GM12878 (cell line): ENCODE measurements around the gene ADGRD1. TPM values are rescaled to one million over a fixed set of nuclear protein-coding genes. Genes with fewer than 3 reads are reported as not detected.

Source experiments
- ATAC-seq: fragments of 200-7000 bp; cut with Tn5 transposase; 3 replicates; pipeline ENCODE4 v1.9.1; 2020; ENCODE audit warnings: mild to moderate bottlenecking, moderate library complexity
- BruUV-seq: library from RNA; stranded (reverse); fragments of 400-500 nt; replicated peaks from 2 replicates; lab custom pipeline; 2021; lab: Mats Ljungman, UMichigan
- CTCF ChIA-PET: fragments of 300-600 bp; sonication (Branson Sonifier 250); formaldehyde crosslinking; extraction: SDS; loops from one replicate; lab custom pipeline; 2021; ENCODE audit warnings: inconsistent platforms; lab: Yijun Ruan, JAX
- POLR2A ChIA-PET: fragments of 350-600 bp; formaldehyde crosslinking; extraction: SDS; loops from one replicate; lab custom pipeline; 2021; ENCODE audit warnings: inconsistent platforms; lab: Charles Lee
- RAD21 ChIA-PET: fragments of 300-600 bp; sonication (Branson Sonifier 250); formaldehyde crosslinking; loops from one replicate; lab custom pipeline; 2023; ENCODE audit warnings: antibody characterized with exemption; ENCODE audit not compliant: unreplicated experiment; lab: Charles Lee
- SMC1A ChIA-PET: fragments of 300-600 bp; sonication (Branson Sonifier 250); formaldehyde crosslinking; loops from one replicate; lab custom pipeline; 2023; ENCODE audit not compliant: unreplicated experiment, uncharacterized antibody; lab: Charles Lee
- DNase-seq: peaks from one replicate; pipeline ENCODE4 v3.0.0-alpha.2; 2011; ENCODE audit warnings: low read depth, low spot score
- FAIRE-seq: peaks from 3 replicates; lab custom pipeline; 2011; peaks lifted over from hg19 to GRCh38; lab: Jason Lieb, UNC
- H2AFZ ChIP-seq: 2 replicates; pipeline ENCODE4 v1.6.0; 2011; ENCODE audit warnings: low read depth, low read length, control low read depth; ENCODE audit not compliant: control insufficient read depth
- H3K27ac ChIP-seq: 2 replicates; pipeline ENCODE4 v1.5.1; 2011; ENCODE audit warnings: control low read depth; ENCODE audit not compliant: control insufficient read depth, insufficient read depth
- H3K27me3 ChIP-seq, 2 experiments: replicated peaks in 1 of 2; 2 replicates each; pipeline versions ENCODE4 v1.6.0 to v1.6.1; 2011; ENCODE audit warnings: low read length in 1 of 2; ENCODE audit not compliant: control insufficient read depth in 2 of 2, insufficient read depth in 2 of 2
- H3K36me3 ChIP-seq, 2 experiments: 2 replicates each; pipeline ENCODE4 v1.5.1; 2011; ENCODE audit warnings: low read length in 1 of 2; ENCODE audit not compliant: control insufficient read depth in 2 of 2, insufficient read depth in 2 of 2
- H3K4me1 ChIP-seq: 2 replicates; pipeline ENCODE4 v1.6.1; 2011; ENCODE audit warnings: mild to moderate bottlenecking, low read length, moderate library complexity, mixed read lengths; ENCODE audit not compliant: control insufficient read depth, insufficient read depth
- H3K4me2 ChIP-seq: 2 replicates; pipeline ENCODE4 v1.6.0; 2011; ENCODE audit warnings: control low read depth; ENCODE audit not compliant: control insufficient read depth, insufficient read depth
- H3K4me3 ChIP-seq: fragments of 200-600 bp; sonication (generic); 2 replicates; pipeline ENCODE4 v1.5.1; 2016
- H3K79me2 ChIP-seq: 2 replicates; pipeline ENCODE4 v1.6.0; 2011; ENCODE audit warnings: low read length; ENCODE audit not compliant: control insufficient read depth, insufficient read depth
- H3K9ac ChIP-seq: 2 replicates; pipeline ENCODE4 v1.8.0; 2011; ENCODE audit warnings: low read length, control low read depth, mixed read lengths; ENCODE audit not compliant: control insufficient read depth, insufficient read depth
- H3K9me3 ChIP-seq: replicated peaks from 3 replicates; pipeline ENCODE4 v1.5.1; 2011; ENCODE audit warnings: mild to moderate bottlenecking, low read length; ENCODE audit not compliant: control insufficient read depth, insufficient read depth
- H4K20me1 ChIP-seq: 2 replicates; pipeline ENCODE4 v1.6.0; 2011; ENCODE audit not compliant: control insufficient read depth, insufficient read depth
- MLLT1 ChIP-seq: fragments of 450-650 bp; IDR thresholded peaks from 2 replicates; pipeline ENCODE4 v1.6.1; 2016; ENCODE audit warnings: mild to moderate bottlenecking
- PAX5 ChIP-seq: IDR thresholded peaks from 2 replicates; pipeline ENCODE4 v1.6.1; 2011; ENCODE audit warnings: low read depth, low read length, borderline replicate concordance
- RELA ChIP-seq: fragments of 450-650 bp; IDR thresholded peaks from 2 replicates; pipeline ENCODE4 v1.8.0; 2014; ENCODE audit warnings: borderline replicate concordance; ENCODE audit not compliant: partially characterized antibody
- ZNF274 ChIP-seq: IDR thresholded peaks from one replicate; pipeline ENCODE4 v1.8.0; 2011; ENCODE audit not compliant: insufficient read length, insufficient read depth
- ZNF687 ChIP-seq: fragments of 450-650 bp; IDR thresholded peaks from 2 replicates; pipeline ENCODE4 v1.6.1; 2017; ENCODE audit warnings: mild to moderate bottlenecking, moderate library complexity
- WGBS: methylation state at CpG from one replicate; pipeline ENCODE4 v1.1.6; 2016; ENCODE audit warnings: low lambda C conversion rate; ENCODE audit not compliant: insufficient replicate concordance, insufficient coverage; ENCODE audit errors: missing lambda C conversion rate; 5-methylcytosine and 5-hydroxymethylcytosine counted together
- in situ Hi-C: fragments of 300-500 bp; cut with MboI; formaldehyde crosslinking; loops from 9 replicates; pipeline ENCODE4 v1.14.3; 2018; ENCODE audit warnings: mixed read lengths
- intact Hi-C: fragments of 100-400 bp; cut with micrococcal nuclease; formaldehyde crosslinking; loops from one replicate; pipeline ENCODE4 v1.14.2; 2022; ENCODE audit not compliant: unreplicated experiment
- polyA plus RNA-seq, 11 experiments: library from polyadenylated mRNA; depleted of rRNA in 4 of 11; unstranded in 6 of 11; stranded (reverse) in 5 of 11; fragments of >200 nt; fragmentation: Nextera tagmentation in 4 of 11; fragmentation: Illumina TruSeq in 1 of 11; extraction: Ambion mirVana in 4 of 11; extraction: Trizol in 1 of 11; gene quantifications; 1 replicate in 1 of 11; 2 replicates in 10 of 11; pipeline versions ENCODE4 v1.2.1 to v1.2.3, GENCODE V29; 2011 to 2016; ENCODE audit warnings: inconsistent platforms in 2 of 11, missing spikeins in 2 of 11, low read depth in 1 of 11
- total RNA-seq, 4 experiments: library from RNA; depleted of rRNA in 3 of 4; stranded (reverse); fragments of >200 nt in 3 of 4; fragmentation: Illumina TruSeq in 1 of 4; extraction: Trizol in 1 of 4; gene quantifications; 2 replicates each; pipeline versions ENCODE4 v1.2.1 to v1.2.3, GENCODE V29; 2013 to 2021

The ADGRD1 gene
- total and polyA plus RNA-seq, 10 of the 15 experiments (the other 5 are each of a cell fraction or from before 2014, with no cell fraction given): 0.15 to 12.7 (median 1.2) TPM

GRCh38 chr12:130971925-130972585 is 18.3 kb downstream of the ADGRD1 start:
- Histone ChIP-seq H2AFZ (no peak overlapping the region), H3K27ac (no peak overlapping the region), H3K9ac (no peak overlapping the region), H3K36me3 (no peaks in the 10 kb centered on the region), H3K9me3 (no peaks in the 10 kb centered on the region)
- FAIRE-seq (no peak), DNase-seq (no peak), ATAC-seq (no peak)
- in situ Hi-C loops: no loop called here
- SMC1A ChIA-PET: interaction anchor here (1.5 kb wide), 2 partner anchors 8 to 19 kb away, joined by 3 to 4 read pairs; no protein-coding TSS in a partner anchor
- TF ChIP-seq ZNF274 (no peak), ZNF687 (no peak), PAX5 (no peak), MLLT1 (0 out of 2 replicates have a peak, but pooled peaks have one; percentile 25), RELA (no peak)
- TF ChIP-seq, all 136 proteins: peak for 1
- 0 out of 2 replicates have a peak, but pooled peaks cover 5% of the 10 kb centered on the region for H3K4me1 ChIP-seq
- RAD21 ChIA-PET: interaction anchor here (1.1 to 1.2 kb wide), 2 partner anchors 30 to 81 kb away, joined by 3 read pairs; no protein-coding TSS in a partner anchor
- no peaks in the 10 kb centered on the region for H3K79me2 ChIP-seq
- H3K27me3 ChIP-seq: no peaks in the 10 kb centered on the region
- H3K4me3 ChIP-seq: no peak overlapping the region
- CTCF ChIA-PET: interaction anchor here (0.6 to 0.7 kb wide), 2 partner anchors 12 to 82 kb away, joined by 3 read pairs; no protein-coding TSS in a partner anchor
- no peaks in the 10 kb centered on the region for H4K20me1 ChIP-seq
- intact Hi-C loops: loop anchor here (2.0 kb wide), 1 partner anchor 121 kb away; no protein-coding TSS in a partner anchor
- POLR2A ChIA-PET: no interaction called here
- no TSS peak for BruUV-seq
- no peak overlapping the region for H3K4me2 ChIP-seq
- WGBS: 84% methylated on average over 15 of the region's 15 CpGs
